ENCODE results near the gene CROCC. TPM values are rescaled to one million over a fixed set of nuclear protein-coding genes. Genes with fewer than 3 reads are reported as not detected.

The CROCC gene
- polyA plus RNA-seq, 1 donor (not counting 4 experiments of a cell fraction or from before 2014, with no cell fraction given) = 8.2 TPM

DNA sequence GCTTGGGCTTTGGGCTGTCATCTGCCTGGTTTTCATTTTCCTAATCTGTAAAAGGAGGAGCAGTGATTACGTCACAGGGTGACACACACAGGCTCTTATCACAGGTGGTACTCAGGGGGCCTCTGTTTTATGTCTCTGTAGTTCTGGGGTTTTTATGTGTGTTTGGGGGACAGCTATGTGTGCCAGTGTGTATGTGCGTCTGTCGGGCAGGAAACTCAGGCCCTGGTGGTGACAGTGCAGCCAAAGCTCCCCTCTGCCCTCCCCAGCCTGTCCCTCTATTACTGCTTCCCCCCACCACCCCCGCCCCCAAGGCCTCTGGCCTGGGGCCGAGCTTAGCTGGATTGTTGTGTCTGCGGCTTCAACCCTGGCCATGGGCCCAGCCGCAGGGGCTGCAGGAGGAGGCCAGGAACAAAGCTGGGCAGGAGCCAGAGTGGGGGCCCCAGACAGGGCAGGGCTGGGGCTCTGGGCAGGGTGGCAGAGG is 45.4 kb downstream of the CROCC start:
- Histone ChIP-seq H3K27ac (ENCODE audit: control insufficient read depth, insufficient read depth, low read length) (no peak overlapping the region), H3K4me2 (ENCODE audit: control insufficient read depth, extremely low read depth, insufficient read depth, low read depth, low read length) (no peak overlapping the region)

DNA sequence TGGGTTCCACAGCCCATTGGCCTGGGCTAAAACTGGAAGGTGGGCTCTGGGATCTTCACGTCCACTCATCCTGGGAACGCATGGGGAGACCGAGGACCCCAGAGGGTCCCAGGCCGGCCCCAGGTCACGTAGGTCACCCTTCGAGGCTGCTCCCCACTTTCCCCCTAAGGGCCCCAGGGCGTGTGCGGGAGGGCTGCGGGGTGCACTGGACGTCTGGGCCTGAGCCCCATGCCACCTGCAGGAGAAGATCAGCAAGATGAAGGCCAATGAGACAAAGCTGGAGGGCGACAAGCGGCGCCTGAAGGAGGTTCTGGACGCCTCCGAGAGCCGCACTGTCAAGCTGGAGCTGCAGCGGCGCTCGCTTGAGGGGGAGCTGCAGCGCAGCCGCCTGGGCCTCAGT is 46.2 kb downstream of the CROCC start:
- Histone ChIP-seq H3K9me1 (ENCODE audit: control insufficient read depth, extremely low read depth, insufficient read depth, low read length) (no peaks in the 10 kb centered on the region), H3K27me3 (ENCODE audit: control insufficient read depth, extremely low read depth, insufficient read depth, low read length) (no peaks in the 10 kb centered on the region), H2AFZ (ENCODE audit: control insufficient read depth, low read length) (no peak overlapping the region), H4K20me1 (ENCODE audit: control insufficient read depth, extremely low read depth, insufficient read depth, low read length) (no peaks in the 10 kb centered on the region), H3K36me3 (ENCODE audit: control insufficient read depth in 2 of 2, extremely low read depth in 1 of 2, insufficient read depth in 2 of 2, low read length in 2 of 2) (peaks cover 5% of the 10 kb centered on the region in 2 experiments), H3K9me3 (ENCODE audit: control insufficient read depth, low read depth, low read length) (no peaks in the 10 kb centered on the region), H3K9ac (ENCODE audit: control insufficient read depth, extremely low read depth, insufficient read depth, low read length) (no peak overlapping the region), H3K4me2 (ENCODE audit: control insufficient read depth, extremely low read depth, insufficient read depth, low read depth, low read length) (no peak overlapping the region), H3K79me2 (ENCODE audit: control insufficient read depth, insufficient read depth, low read length) (no peaks in the 10 kb centered on the region), H3K4me3 (ENCODE audit: control insufficient read depth in 2 of 3, extremely low read depth in 1 of 3, insufficient read depth in 2 of 3, low read depth in 1 of 3, low read length in 3 of 3) (no peak overlapping the region), H3K27ac (ENCODE audit: control insufficient read depth, insufficient read depth, low read length) (no peak overlapping the region), H3K4me1 (ENCODE audit: control insufficient read depth, extremely low read depth, insufficient read depth, low read length) (peaks cover 4% of the 10 kb centered on the region)
- DNase-seq (ENCODE audit: low read depth, low spot score) (no peak), FAIRE-seq (no peak)
- dilution Hi-C loops (cut with MboI; ENCODE audit: extremely low pct_ligation_motif_present, low sequenced_read_pairs) = no loop called here
- TF ChIP-seq, protein P1, sequence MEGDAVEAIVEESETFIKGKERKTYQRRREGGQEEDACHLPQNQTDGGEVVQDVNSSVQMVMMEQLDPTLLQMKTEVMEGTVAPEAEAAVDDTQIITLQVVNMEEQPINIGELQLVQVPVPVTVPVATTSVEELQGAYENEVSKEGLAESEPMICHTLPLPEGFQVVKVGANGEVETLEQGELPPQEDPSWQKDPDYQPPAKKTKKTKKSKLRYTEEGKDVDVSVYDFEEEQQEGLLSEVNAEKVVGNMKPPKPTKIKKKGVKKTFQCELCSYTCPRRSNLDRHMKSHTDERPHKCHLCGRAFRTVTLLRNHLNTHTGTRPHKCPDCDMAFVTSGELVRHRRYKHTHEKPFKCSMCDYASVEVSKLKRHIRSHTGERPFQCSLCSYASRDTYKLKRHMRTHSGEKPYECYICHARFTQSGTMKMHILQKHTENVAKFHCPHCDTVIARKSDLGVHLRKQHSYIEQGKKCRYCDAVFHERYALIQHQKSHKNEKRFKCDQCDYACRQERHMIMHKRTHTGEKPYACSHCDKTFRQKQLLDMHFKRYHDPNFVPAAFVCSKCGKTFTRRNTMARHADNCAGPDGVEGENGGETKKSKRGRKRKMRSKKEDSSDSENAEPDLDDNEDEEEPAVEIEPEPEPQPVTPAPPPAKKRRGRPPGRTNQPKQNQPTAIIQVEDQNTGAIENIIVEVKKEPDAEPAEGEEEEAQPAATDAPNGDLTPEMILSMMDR (optimal IDR thresholded peaks at IDR 0.05 in 1 of 3, IDR thresholded peaks at IDR 0.05 in 1 of 3, conservative IDR thresholded peaks at IDR 0.05 in 1 of 3; ENCODE audit: extremely low read depth in 1 of 3, insufficient read depth in 2 of 3, low read length in 3 of 3) = no peak
- no peak for TF ChIP-seq EZH2 (IDR thresholded peaks at IDR 0.05; ENCODE audit: low read length)

More for the DNA sequence above, 45.4 kb downstream of the CROCC start:
- Histone ChIP-seq H3K27me3 (ENCODE audit: control insufficient read depth, extremely low read depth, insufficient read depth, low read length) (no peaks in the 10 kb centered on the region), H3K9me1 (ENCODE audit: control insufficient read depth, extremely low read depth, insufficient read depth, low read length) (no peaks in the 10 kb centered on the region), H3K9ac (ENCODE audit: control insufficient read depth, extremely low read depth, insufficient read depth, low read length) (no peak overlapping the region), H3K9me3 (ENCODE audit: control insufficient read depth, low read depth, low read length) (no peaks in the 10 kb centered on the region), H4K20me1 (ENCODE audit: control insufficient read depth, extremely low read depth, insufficient read depth, low read length) (no peaks in the 10 kb centered on the region), H3K4me1 (ENCODE audit: control insufficient read depth, extremely low read depth, insufficient read depth, low read length) (peaks cover 4% of the 10 kb centered on the region), H2AFZ (ENCODE audit: control insufficient read depth, low read length) (no peak overlapping the region), H3K36me3 (ENCODE audit: control insufficient read depth in 2 of 2, extremely low read depth in 1 of 2, insufficient read depth in 2 of 2, low read length in 2 of 2) (peaks cover 5% of the 10 kb centered on the region in 2 experiments), H3K79me2 (ENCODE audit: control insufficient read depth, insufficient read depth, low read length) (no peaks in the 10 kb centered on the region), H3K4me3 (ENCODE audit: control insufficient read depth in 2 of 3, extremely low read depth in 1 of 3, insufficient read depth in 2 of 3, low read depth in 1 of 3, low read length in 3 of 3) (no peak overlapping the region)
- TF ChIP-seq EZH2 (IDR thresholded peaks at IDR 0.05; ENCODE audit: low read length) = no peak
- TF ChIP-seq, protein P1 (optimal IDR thresholded peaks at IDR 0.05 in 1 of 3, IDR thresholded peaks at IDR 0.05 in 1 of 3, conservative IDR thresholded peaks at IDR 0.05 in 1 of 3; ENCODE audit: extremely low read depth in 1 of 3, insufficient read depth in 2 of 3, low read length in 3 of 3) = no peak
- no peak for DNase-seq (ENCODE audit: low read depth, low spot score)
- dilution Hi-C loops (cut with MboI; ENCODE audit: extremely low pct_ligation_motif_present, low sequenced_read_pairs) = no loop called here
- no peak for FAIRE-seq
